ENCODE data around the gene EIF4G3. TPM values are rescaled to one million over a fixed set of nuclear protein-coding genes. Genes with fewer than 3 reads are reported as not detected.

The EIF4G3 gene
- total RNA-seq, 1 donor from 2014 or later, result 33.9 TPM

DNA sequence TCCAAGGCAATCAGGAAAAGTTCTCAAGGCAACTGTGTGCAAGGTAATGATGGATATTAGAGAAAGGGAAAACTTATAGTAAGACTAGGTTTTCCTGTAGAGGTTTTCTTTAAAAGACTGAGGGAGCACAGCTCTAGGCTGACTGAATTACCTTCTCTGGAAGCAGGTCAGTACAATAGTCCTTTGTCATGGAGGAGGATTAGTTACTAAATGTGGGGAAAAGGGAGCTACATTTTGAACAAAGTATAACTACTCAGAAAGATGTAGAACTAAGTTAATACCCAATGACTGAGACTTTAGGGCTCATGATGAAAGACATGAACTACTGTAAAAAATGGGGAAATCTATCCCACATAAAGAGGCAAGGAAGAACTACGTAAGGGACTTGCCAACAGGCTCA, 241.0 kb downstream of the EIF4G3 start:
- H3K4me1 ChIP-seq, result no peaks in the 10 kb centered on the region
- H3K36me3 ChIP-seq, result peaks cover 9% of the 10 kb centered on the region
- H3K27ac ChIP-seq (replicated peaks), result no peak overlapping the region
- no peak overlapping the region for H3K4me3 ChIP-seq
- H3K9me3 ChIP-seq (replicated peaks), result no peaks in the 10 kb centered on the region
- intact Hi-C loops (cut with micrococcal nuclease), result no loop called here
- TF ChIP-seq, protein P1, sequence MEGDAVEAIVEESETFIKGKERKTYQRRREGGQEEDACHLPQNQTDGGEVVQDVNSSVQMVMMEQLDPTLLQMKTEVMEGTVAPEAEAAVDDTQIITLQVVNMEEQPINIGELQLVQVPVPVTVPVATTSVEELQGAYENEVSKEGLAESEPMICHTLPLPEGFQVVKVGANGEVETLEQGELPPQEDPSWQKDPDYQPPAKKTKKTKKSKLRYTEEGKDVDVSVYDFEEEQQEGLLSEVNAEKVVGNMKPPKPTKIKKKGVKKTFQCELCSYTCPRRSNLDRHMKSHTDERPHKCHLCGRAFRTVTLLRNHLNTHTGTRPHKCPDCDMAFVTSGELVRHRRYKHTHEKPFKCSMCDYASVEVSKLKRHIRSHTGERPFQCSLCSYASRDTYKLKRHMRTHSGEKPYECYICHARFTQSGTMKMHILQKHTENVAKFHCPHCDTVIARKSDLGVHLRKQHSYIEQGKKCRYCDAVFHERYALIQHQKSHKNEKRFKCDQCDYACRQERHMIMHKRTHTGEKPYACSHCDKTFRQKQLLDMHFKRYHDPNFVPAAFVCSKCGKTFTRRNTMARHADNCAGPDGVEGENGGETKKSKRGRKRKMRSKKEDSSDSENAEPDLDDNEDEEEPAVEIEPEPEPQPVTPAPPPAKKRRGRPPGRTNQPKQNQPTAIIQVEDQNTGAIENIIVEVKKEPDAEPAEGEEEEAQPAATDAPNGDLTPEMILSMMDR (IDR thresholded peaks at IDR 0.05; ENCODE audit: borderline replicate concordance), result no peak
- H3K27me3 ChIP-seq (ENCODE audit: low read depth), result no peaks in the 10 kb centered on the region
- no peak for DNase-seq

DNA sequence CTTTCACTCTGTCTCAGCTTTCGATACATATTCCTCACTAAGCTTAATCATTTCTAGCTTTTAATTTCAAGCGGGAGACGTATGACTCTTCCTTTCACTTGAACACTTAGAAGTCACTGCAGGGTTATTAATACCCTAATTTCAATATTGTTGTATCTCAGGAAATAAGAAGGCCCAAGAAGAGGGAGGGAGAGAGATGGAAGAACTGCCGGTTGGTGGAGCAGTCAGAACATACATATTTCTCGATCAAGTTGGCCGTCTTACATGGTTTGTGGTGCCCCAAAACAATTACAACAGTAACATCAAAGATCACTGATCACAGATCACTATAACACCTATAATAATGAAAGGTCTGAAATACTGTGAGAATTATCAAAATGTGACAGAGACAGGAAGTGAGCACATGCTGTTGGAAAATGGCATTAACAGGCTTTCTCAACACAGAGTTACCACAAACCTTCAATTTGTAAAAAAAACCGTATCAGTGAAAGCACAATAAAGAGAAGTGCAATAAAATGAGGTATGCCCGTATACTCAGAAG, 244.2 kb downstream of the EIF4G3 start:
- Histone ChIP-seq H3K4me3 (no peak overlapping the region), H3K4me1 (no peaks in the 10 kb centered on the region), H3K27me3 (ENCODE audit: low read depth) (no peaks in the 10 kb centered on the region), H3K27ac (replicated peaks) (no peak overlapping the region), H3K9me3 (replicated peaks) (no peaks in the 10 kb centered on the region), H3K36me3 (no peaks in the 10 kb centered on the region)
- intact Hi-C loops (cut with micrococcal nuclease), result no loop called here
- TF ChIP-seq, protein P1 (IDR thresholded peaks at IDR 0.05; ENCODE audit: borderline replicate concordance), result no peak
- no peak for DNase-seq

DNA sequence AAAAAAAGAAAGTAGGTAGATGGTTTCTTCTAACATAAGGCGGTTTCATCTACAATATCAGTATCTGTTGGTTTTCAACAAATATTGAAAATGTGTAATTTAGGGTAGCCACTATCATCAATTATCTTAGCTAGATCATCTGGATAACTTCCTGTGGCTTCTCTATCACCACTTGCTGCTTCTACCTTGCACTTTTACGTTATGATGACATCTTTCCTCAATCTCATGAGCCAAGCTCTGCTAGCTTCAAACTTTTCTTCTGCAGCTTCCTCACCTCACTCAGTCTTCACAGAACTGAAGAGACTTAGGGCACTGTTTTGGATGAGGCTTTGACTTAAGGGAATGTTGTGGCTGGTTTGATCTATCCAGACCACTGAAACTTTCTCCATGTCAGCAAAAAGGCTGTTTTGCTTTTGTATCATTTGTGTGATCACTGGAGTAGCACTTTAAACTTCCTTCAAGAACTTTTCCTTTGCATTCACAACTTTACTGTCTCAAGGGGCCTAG, 244.7 kb downstream of the EIF4G3 start:
- intact Hi-C loops (cut with micrococcal nuclease), result no loop called here
- H3K27ac ChIP-seq (replicated peaks), result no peak overlapping the region
- H3K9me3 ChIP-seq (replicated peaks), result no peaks in the 10 kb centered on the region
- no peaks in the 10 kb centered on the region for H3K4me1 ChIP-seq
- H3K4me3 ChIP-seq, result no peak overlapping the region
- H3K36me3 ChIP-seq, result no peaks in the 10 kb centered on the region
- no peak for DNase-seq
- H3K27me3 ChIP-seq (ENCODE audit: low read depth), result no peaks in the 10 kb centered on the region
- TF ChIP-seq, protein P1 (IDR thresholded peaks at IDR 0.05; ENCODE audit: borderline replicate concordance), result no peak

DNA sequence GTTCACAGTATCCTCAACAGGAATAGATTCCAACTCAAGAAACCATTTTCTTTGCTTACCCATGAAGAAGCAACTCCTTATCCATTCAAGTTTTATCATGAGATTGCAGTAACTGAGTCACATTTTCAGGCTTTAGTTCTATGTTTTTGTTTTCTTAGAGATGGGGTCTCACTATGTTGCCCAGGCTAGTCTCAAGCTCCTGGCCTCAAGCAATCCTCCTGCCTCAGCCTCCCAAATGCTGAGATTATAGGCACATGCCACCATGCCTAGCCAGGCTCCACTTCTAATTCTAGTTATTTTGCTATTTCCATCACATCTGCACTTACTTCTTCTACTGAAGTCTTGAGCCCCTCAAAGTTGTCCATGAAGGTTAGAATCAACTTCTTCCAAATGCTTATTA, 246.3 kb downstream of the EIF4G3 start:
- H3K27ac ChIP-seq (replicated peaks), result no peak overlapping the region
- TF ChIP-seq, protein P1 (IDR thresholded peaks at IDR 0.05; ENCODE audit: borderline replicate concordance), result no peak
- H3K4me3 ChIP-seq, result no peak overlapping the region
- H3K27me3 ChIP-seq (ENCODE audit: low read depth), result no peaks in the 10 kb centered on the region
- intact Hi-C loops (cut with micrococcal nuclease), result no loop called here
- H3K36me3 ChIP-seq, result no peaks in the 10 kb centered on the region
- no peaks in the 10 kb centered on the region for H3K9me3 ChIP-seq (replicated peaks)
- H3K4me1 ChIP-seq, result no peaks in the 10 kb centered on the region
- DNase-seq, result no peak

DNA sequence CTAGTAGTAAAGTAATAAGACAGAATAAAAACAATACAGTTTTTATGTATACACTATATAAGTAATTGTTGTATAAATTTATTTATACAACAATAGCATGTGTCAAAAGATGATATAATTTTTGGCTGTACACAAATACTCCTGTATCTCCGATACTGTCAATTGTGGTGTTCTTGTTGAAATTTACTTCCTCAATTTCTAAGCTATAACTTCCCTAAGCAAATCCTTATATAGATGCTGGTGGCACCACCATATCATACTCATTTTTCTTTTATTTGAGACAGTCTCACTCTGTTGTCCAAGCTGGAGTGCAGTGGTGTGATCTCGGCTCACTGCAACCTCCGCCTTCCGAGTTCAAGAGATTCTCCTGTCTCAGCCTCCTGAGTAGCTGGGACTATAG, 248.6 kb downstream of the EIF4G3 start:
- Histone ChIP-seq H3K27me3 (ENCODE audit: low read depth) (no peaks in the 10 kb centered on the region), H3K27ac (replicated peaks) (no peak overlapping the region), H3K4me1 (no peaks in the 10 kb centered on the region), H3K9me3 (replicated peaks) (no peaks in the 10 kb centered on the region), H3K36me3 (no peaks in the 10 kb centered on the region), H3K4me3 (no peak overlapping the region)
- TF ChIP-seq, protein P1 (IDR thresholded peaks at IDR 0.05; ENCODE audit: borderline replicate concordance), result no peak
- intact Hi-C loops (cut with micrococcal nuclease), result no loop called here
- DNase-seq, result no peak
